Measurements from ENCODE around the gene ABCC6. TPM values are rescaled to one million over a fixed set of nuclear protein-coding genes. Genes with fewer than 3 reads are reported as not detected.

ABCC6 gene
- total RNA-seq, 1 experiment from 2014 or later = not detected

DNA sequence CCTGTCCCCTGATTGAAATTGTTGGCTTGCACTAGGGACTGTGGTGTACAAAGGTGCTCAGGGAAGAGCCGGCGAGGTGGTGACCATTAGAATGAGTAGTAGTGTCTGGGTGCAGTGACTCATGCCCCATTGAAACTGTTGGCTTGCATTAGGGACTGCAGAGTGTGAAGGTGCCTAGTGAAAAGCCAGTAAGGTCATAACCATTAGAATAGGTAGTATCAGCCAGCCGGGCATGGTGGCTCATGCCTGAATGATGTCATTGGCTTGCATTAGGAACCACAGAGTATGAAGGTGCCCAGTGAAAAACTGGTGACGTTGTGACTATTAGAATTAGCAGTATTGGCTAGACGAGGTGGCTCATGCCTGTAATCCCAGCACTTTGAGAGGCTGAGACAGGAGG is 78.9 kb downstream of the ABCC6 start:
- no peak for DNase-seq (ENCODE audit: low spot score)
- Histone ChIP-seq H3K4me3 (ENCODE audit: low read depth, low read length, poor library complexity, severe bottlenecking) (no peak overlapping the region), H3K4me1 (ENCODE audit: insufficient read depth, low read length, poor library complexity, severe bottlenecking) (no peaks in the 10 kb centered on the region), H3K27me3 (replicated peaks; ENCODE audit: insufficient read depth, low read depth, low read length, poor library complexity) (no peaks in the 10 kb centered on the region), H3K9me3 (ENCODE audit: low read depth, low read length, poor library complexity, severe bottlenecking) (no peaks in the 10 kb centered on the region), H3K27ac (ENCODE audit: low read depth, low read length, poor library complexity, severe bottlenecking) (no peak overlapping the region), H3K36me3 (ENCODE audit: insufficient read depth, low read length, poor library complexity, severe bottlenecking) (peaks cover 7% of the 10 kb centered on the region)
- no TSS peak for BruUV-seq (replicated peaks)
- TF ChIP-seq EZH2 (IDR thresholded peaks at IDR 0.05; ENCODE audit: borderline replicate concordance, low read depth, low read length, poor library complexity, severe bottlenecking) = no peak
- TF ChIP-seq, protein P1, sequence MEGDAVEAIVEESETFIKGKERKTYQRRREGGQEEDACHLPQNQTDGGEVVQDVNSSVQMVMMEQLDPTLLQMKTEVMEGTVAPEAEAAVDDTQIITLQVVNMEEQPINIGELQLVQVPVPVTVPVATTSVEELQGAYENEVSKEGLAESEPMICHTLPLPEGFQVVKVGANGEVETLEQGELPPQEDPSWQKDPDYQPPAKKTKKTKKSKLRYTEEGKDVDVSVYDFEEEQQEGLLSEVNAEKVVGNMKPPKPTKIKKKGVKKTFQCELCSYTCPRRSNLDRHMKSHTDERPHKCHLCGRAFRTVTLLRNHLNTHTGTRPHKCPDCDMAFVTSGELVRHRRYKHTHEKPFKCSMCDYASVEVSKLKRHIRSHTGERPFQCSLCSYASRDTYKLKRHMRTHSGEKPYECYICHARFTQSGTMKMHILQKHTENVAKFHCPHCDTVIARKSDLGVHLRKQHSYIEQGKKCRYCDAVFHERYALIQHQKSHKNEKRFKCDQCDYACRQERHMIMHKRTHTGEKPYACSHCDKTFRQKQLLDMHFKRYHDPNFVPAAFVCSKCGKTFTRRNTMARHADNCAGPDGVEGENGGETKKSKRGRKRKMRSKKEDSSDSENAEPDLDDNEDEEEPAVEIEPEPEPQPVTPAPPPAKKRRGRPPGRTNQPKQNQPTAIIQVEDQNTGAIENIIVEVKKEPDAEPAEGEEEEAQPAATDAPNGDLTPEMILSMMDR (conservative IDR thresholded peaks at IDR 0.05; ENCODE audit: low read depth, low read length) = no peak
- CTCF ChIA-PET = no interaction called here
- intact Hi-C loops (cut with micrococcal nuclease; ENCODE audit: unreplicated experiment) = no loop called here
- POLR2A ChIA-PET (ENCODE audit: low non-redundant PET) = no interaction called here

DNA sequence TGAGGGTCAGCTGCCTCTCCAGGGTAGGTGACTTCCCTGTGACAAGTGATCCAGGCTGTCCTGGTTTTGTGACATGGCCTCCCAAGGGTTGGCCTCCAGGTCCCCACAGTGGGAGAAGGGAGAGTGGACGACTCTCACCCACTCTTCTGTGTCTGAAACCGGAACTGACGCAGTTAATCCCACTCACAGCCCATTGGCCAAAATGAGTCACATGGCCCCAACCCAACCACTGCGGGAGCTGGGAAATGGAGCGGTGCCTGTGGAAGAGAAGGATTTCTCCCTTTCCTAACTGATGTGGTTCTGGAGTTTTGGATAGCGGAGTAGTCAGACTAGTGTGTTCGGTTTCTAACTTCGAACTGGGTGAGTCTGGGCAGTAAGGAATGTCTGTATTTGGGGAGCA is 79.4 kb downstream of the ABCC6 start:
- Histone ChIP-seq H3K4me1 (ENCODE audit: insufficient read depth, low read length, poor library complexity, severe bottlenecking) (no peaks in the 10 kb centered on the region), H3K27ac (ENCODE audit: low read depth, low read length, poor library complexity, severe bottlenecking) (no peak overlapping the region), H3K36me3 (ENCODE audit: insufficient read depth, low read length, poor library complexity, severe bottlenecking) (peaks cover 8% of the 10 kb centered on the region), H3K27me3 (replicated peaks; ENCODE audit: insufficient read depth, low read depth, low read length, poor library complexity) (no peaks in the 10 kb centered on the region), H3K9me3 (ENCODE audit: low read depth, low read length, poor library complexity, severe bottlenecking) (no peaks in the 10 kb centered on the region), H3K4me3 (ENCODE audit: low read depth, low read length, poor library complexity, severe bottlenecking) (no peak overlapping the region)
- no peak for DNase-seq (ENCODE audit: low spot score)
- TF ChIP-seq, protein P1 (conservative IDR thresholded peaks at IDR 0.05; ENCODE audit: low read depth, low read length) = no peak
- TF ChIP-seq EZH2 (IDR thresholded peaks at IDR 0.05; ENCODE audit: borderline replicate concordance, low read depth, low read length, poor library complexity, severe bottlenecking) = no peak
- POLR2A ChIA-PET (ENCODE audit: low non-redundant PET) = no interaction called here
- no TSS peak for BruUV-seq (replicated peaks)
- CTCF ChIA-PET = no interaction called here
- intact Hi-C loops (cut with micrococcal nuclease; ENCODE audit: unreplicated experiment) = no loop called here

DNA sequence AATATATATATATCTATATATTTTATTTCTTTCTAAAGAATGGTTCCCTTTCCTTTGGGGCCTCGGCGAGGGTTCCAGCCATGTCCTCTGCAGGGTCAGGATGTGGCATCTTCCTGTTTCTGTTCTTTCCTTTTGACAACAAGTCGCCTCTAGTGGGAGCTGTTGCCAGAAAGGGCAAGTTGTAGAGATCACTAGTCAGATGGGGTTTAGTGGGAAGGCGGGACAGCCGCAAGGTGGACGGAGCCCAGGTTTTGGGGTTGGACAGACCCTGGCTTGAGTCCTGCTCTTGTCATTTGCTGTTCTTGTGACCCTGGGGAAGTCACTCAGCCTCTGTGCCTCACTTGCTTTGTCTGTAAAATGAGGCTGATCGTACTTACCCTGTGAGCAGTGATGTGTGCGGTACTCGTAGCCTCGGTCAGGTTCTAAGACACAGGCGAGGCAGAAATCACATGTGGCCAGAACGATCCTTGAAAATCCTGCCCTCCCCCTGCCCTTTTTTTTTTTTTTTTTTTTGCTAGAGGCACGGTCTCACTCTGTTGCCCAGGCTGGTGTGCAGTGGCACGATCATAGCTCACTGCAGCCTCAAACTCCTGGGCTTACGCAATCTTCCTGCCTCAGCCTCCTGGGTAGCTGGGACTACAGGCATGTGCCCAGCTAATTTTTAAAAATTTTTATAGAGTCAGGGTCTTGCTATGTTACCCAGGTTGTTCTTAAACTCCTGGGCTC is 80.1 kb downstream of the ABCC6 start:
- BruUV-seq (replicated peaks) = no TSS peak

More for the DNA sequence above, 80.1 kb downstream of the ABCC6 start:
- CTCF ChIA-PET = no interaction called here
- TF ChIP-seq, protein P1 (conservative IDR thresholded peaks at IDR 0.05; ENCODE audit: low read depth, low read length) = peak; percentile 53
- no peak for TF ChIP-seq EZH2 (IDR thresholded peaks at IDR 0.05; ENCODE audit: borderline replicate concordance, low read depth, low read length, poor library complexity, severe bottlenecking)
- Histone ChIP-seq H3K36me3 (ENCODE audit: insufficient read depth, low read length, poor library complexity, severe bottlenecking) (peaks cover 10% of the 10 kb centered on the region), H3K27me3 (replicated peaks; ENCODE audit: insufficient read depth, low read depth, low read length, poor library complexity) (no peaks in the 10 kb centered on the region), H3K27ac (ENCODE audit: low read depth, low read length, poor library complexity, severe bottlenecking) (no peak overlapping the region), H3K4me3 (ENCODE audit: low read depth, low read length, poor library complexity, severe bottlenecking) (no peak overlapping the region), H3K4me1 (ENCODE audit: insufficient read depth, low read length, poor library complexity, severe bottlenecking) (no peaks in the 10 kb centered on the region), H3K9me3 (ENCODE audit: low read depth, low read length, poor library complexity, severe bottlenecking) (no peaks in the 10 kb centered on the region)
- peak; percentile 17 for DNase-seq (ENCODE audit: low spot score)
- POLR2A ChIA-PET (ENCODE audit: low non-redundant PET) = no interaction called here
- intact Hi-C loops (cut with micrococcal nuclease; ENCODE audit: unreplicated experiment) = no loop called here
